Stimulated activated CD8-positive, alpha-beta memory T cell treated with anti-CD3 and anti-CD28 coated beads, Interleukin-7, amount 100 ng/mL, for 4 hours (primary cell): Measurements from ENCODE around the gene SPO11.
"Not testable (repeated sequence)": the region's sequence is repeated elsewhere in the genome, so short reads cannot be mapped to it uniquely, and the experiment has no call there.

ENCODE experiments used
- DNase-seq, 2 donors: peaks; one replicate each; pipeline ENCODE4 v3.0.0-alpha.2; 2020; ENCODE audit warnings: low read depth in 2 of 2

Gene SPO11

DNA sequence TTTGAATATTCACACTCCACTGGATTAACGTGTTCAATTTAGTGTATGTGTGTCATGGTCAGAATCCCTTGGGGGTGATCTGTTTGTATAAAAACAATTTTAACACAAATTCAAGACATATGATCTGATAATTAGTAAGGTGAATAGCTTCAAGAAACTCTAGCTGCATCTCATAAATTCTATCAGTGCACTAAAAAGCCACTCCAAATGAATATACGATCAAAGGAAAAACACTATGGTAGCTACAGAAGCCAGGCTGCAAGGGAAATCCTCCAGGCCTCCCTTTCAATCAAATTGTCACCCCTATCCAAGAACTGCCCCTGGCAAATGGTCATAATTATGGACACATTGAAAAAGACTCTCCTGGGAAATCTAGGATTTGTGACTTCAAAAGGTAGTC is 12.1 kb downstream of the SPO11 start:
- DNase-seq, result no peak

DNA sequence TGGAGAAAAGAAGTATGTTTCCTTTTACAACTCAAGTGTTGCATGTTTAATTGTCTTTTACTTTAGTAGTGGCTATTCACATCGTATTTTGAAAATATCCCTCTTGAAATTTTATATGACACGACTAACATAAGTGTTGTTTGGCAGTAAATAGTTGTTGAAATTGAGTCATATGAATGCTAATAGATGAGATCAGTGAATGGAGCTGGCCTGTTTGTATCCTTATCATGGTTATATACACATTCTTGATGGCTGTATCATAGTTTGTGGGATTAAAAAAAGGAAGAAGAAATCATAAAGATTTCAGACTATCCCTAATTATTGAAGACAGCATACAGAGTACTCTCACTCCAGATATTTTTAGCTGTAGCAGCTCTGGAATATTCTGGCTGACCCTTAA is 13.2 kb downstream of the SPO11 start:
- DNase-seq, result no peak

DNA sequence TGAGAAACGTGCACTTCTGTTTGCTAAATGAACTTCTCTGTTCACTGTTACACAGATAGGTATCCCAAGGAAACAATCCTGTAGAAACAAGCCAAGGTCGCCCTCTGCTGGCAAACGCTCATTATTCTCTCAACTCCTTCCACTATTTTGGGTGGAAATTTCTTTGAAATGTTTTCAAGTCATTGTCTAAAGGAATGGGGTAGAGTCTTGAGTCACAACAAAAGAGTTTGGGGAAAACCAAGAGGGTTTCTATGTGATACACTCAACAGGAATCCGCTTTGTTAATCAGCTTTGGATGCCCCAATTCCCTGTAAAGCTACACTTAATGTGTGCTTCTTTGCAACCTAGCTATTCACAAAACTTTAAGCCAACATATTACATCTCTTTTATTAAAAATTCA is 16.9 kb downstream of the SPO11 start:
- DNase-seq, result peak; percentile 42 to 46

DNA sequence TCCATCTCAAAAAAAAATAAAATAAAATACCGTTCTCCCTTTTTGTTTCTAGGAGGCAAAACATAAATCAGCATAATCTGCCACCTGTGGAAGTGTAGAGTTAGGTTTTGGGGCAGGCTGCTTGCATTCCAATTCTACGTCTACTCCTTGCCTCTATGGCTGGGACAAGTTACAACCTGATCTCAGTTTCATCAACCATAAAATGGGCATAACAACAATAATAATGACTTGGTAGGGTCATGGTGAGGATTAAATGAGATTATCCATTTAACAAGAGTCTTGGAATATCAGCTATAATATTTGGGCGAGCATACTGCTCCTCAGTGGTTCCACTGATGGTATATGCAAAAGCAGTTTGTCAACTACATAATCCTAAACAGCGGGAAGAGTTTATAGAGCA is 17.8 kb downstream of the SPO11 start:
- no peak for DNase-seq

DNA sequence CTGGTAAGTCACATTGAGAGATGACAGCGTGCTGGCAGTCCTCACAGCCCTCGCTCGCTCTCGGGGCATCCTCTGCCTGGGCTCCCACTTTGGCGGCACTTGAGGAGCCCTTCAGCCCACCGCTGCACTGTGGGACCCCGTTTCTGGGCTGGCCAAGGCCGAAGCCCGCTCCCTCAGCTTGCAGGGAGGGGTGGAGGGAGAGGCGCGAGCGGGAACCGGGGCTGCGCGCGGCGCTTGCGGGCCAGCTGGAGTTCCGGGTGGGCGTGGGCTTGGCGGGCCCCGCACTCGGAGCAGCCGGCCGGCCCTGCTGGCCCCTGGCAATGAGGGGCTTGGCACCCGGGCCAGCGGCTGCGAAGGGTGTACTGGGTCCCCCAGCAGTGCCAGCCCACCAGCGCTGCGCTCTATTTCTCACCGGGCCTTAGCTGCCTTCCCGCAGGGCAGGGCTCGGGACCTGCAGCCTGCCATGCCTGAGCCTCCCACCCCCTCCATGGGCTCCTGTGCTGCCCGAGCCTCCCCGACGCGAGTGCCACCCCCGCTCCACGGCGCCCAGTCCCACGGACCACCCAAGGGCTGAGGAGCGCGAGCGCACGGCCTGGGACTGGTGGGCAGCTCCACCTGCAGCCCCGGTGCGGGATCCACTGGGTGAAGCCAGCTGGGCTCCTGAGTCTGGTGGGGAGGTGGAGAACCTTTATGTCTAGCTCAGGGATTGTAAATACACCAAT is 18.8 kb downstream of the SPO11 start:
- not testable (repeated sequence) for DNase-seq

DNA sequence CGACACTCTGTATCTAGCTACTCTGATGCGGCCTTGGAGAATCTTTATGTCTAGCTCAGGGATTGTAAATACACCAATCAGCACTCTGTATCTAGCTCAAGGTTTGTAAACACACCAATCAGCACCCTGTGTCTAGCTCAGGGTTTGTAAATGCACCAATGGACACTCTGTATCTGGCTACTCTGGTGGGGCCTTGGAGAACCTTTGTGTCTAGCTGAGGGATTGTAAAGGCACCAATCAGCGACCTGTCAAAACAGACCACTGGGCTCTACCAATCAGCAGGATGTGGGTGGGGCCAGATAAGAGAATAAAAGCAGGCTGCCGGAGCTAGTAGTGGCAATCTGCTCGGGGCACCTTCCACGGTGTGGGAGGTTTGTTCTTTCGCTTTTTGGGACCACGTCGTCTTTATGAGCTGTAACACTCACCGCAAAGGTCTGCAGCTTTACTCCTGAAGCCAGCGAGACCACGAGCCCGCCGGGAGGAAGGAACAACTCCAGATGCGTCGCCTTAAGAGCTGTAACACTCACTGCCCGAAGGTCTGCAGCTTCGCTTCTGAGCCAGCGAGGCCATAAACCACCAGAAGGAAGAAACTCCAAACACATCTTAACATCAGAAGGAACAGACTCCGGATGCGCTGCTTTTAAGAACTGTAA is 19.4 kb downstream of the SPO11 start:
- not testable (repeated sequence) for DNase-seq

DNA sequence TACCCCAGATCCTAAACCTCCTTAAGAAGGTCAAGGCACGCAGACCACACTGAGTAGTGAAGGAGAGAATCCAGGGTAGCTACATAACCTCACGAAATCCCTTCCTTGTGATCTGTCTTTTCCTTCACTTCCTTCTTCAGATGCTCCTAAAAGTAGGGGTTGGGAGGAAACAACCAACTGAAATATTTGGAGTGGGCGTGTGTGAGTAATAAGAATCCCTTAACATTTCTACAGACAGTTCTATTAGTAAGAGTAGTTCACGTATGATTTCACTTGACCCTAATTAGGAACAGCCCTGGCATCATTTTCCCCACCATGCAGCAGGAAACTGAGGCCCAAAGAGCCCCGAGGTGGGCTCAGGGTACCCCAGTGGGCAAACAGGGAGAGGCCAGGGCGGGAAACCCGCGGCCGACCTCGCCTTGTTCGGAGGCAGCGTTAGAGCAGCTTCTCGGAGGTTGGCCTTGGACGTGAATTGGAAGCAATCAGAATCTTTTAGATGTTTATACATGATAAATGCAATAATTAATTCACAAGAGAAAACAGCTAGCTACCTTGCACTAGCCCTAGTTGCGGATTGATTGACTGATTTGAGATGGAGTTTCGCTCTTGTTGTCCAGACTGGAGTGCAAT is 20.6 kb downstream of the SPO11 start:
- DNase-seq, result no peak

DNA sequence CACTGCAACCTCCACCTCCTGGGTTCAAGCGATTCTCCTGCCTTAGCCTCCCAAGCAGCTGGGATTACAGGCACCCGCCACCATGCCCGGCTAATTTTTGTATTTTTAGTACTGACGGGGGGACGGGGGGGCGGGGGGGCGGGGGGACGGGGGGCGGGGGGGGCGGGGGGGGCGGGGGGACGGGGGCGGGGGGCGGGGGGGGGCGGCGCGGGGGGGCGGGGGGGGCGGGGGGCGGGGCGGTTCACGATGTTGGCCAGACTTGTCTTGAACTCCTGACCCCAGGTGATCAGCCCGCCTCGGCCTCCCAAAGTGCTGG is 21.1 kb downstream of the SPO11 start:
- not testable (repeated sequence) for DNase-seq

DNA sequence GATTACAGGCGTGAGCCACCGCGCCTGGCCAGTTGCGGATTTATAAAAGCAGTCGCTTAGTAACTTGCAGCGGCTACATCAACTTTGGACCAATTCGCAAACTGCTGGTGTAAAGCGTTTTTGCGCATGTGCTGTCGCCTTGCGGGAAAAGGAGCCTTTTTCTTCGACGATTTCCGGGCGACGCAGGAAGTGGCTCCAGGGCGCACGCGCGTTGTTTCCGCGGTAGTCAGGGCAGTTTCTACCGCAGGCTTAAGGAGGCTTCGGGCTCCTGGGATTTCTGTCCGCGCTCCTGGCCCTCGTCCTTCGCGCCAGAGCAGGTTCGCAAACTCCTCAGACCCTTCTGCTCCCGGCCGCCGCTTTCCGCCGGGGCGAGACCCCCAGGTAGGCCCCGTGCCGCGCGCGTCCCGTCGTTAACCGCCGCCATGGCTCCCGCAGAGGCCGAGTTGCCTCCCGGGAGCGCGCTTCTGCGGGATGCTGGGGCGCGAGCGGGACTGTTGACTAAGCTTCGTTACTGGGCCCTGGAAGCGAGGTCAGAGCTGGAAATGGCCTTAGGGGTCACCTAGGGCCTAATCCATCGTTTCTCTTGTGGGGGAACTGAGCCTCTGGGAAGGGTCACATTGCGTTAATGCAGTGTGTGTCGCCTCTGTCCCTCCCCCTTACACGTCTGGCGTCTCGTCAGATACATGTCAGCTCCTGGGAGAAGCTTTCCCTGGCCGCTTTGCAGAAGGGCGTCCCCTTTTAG is 21.6 kb downstream of the SPO11 start, which contains the start of gene RAE1:
Gene RAE1, plus strand, starts transcription at position 214 of the 742 bp plus-strand sequence. CDS start 2,784 bp downstream, outside the sequence.
- peak; percentile 84 to 86 for DNase-seq

DNA sequence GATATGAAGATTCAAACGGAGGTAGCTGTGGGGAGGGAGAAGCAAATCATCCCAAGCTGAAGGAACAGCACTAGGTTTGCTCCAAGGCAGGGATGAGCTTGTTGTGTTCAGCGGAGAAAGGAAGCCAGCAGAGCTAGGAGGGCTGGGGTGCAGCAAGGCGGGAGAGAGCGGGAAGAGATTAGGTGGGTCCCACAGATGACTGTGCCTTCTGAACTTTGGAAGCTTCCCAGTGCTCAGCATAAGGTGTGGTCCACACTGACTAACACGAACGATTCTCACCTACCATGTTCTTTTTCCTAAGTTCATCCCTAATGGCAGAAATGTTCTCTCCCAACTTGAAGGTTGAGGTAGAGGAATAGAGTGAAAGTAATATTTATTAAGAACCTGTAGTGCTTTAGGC is 22.7 kb downstream of the SPO11 start:
- no peak for DNase-seq

DNA sequence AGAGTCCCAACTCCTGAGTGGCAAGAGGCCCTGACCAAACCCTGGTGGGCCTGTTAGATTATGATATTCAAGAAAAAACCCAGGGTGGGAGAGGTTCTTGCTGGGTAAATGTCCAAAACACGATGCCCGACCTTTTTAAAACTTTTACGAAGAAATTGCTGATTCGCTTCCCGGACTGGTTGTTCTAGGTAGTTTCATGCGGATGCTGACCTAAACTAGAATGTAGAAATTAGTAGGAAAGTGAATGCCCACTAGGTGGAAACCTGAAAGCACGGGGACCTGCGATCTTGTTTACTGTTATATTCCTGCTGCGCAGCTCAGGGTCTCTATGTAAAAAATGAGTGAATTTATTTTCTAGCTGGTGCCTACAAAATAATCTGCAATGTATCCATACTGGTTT is 23.7 kb downstream of the SPO11 start:
- no peak for DNase-seq

DNA sequence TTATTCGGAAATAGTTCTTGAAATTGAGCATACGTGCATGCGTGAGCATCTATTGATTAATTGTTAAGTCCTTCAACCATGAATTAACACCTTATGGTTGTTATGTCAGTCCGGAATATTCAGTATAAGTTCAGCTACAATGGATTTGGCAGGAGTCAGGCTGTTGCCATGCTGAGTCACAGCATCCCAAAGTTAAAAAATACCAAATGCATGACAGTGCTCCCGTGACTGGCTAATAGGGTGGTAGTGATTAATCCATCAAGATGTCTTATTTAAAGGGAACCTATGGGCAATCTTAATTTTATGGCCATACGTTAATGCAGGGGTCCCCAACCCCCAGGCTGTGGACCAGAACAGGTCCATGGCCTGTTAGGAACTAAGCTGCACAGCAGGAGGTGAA is 31.9 kb downstream of the SPO11 start:
- no peak for DNase-seq

DNA sequence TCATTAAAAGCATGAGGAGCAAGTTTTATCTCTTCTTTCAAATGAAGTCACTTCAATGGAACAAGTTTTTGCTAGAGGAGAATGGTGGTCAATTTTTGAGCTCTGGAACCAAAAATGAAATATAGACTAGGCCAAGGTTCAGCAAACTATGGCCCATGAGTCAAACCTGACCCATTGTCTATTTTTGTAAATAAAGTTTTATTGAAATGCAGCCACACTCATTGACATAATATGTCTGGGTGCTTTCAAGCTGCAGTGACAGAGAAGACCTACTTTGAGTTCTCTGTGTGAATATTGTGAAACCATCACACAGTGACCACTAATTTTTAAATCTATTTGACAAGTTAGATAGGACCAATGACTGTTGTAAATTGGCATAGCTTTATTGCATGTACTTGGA is 34.8 kb downstream of the SPO11 start:
- no peak for DNase-seq

DNA sequence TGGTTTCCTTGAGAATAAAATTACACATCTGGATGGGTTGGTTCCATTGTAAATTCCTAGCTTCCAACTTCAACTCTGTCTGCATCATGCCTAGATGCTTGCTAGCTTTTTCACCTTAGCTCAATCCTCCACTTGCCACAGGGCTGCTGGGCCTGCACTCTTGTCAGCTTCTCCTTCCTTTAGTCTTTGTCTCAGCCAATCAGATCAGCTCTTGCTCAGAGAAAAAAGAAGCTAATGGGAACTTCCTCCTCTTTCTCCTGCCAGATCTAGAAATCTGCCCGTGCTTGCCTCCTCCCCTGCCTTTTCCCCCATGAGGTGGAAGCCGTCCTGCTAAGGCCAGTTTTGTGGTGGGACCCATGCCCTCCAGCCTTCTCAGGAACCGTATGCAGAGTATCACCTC is 40.0 kb downstream of the SPO11 start:
- no peak for DNase-seq

DNA sequence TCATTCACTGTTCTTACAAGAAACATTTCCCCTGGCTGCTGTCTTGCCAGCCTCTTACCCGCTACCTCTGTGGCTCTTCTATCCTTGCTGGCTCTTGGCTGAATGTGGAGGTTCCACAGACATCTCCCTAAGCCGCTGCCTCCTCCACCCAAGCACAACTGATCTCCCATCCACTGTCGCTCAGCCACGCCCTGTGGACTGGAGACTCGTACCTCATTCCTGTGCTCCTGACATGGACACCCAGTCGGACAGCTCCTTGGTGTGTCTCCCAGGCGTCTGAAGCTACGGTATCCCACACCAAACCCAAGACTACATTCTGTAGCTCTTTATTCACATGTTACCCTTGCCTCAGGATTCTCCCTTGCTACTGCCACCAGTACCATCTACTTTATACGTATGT is 40.7 kb downstream of the SPO11 start:
- DNase-seq, result no peak

DNA sequence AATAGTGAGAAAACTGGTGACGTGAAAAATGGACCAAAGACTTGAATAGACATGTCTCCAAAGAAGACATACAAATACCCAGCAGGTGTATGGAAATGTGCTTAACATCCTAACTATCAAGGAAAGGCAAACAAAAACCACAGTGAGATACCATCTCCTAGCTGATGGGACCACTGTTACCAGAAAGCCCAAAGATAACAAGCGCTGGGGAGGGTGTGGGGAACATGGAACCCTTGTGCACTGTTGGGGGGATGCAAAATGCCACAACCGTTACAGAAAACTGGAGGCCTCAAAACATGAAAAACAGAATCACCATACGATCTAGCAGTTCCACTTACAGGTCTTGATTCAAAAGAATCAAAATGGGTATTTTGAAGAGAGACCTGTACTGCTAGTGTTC is 41.8 kb downstream of the SPO11 start:
- DNase-seq, result no peak

DNA sequence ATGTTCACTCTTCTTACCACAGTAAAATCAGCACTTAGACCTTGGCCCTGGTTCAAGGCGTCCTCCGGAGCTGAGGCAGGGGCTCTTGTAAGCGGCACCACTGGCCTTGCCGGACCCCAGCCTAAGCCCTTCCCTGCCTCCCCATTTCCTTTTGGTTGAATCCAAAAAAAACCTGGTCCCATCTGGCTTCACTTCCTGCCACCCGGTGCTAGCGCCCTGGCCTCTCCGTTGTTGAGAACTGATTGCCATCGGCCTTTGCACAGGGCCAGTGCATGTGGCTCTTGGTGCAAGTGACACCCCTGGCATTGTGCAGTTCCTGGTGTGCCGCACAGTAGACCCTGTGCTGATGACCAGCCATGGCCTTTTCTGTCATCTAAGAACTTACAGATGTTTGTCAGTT is 42.6 kb downstream of the SPO11 start:
- no peak for DNase-seq

DNA sequence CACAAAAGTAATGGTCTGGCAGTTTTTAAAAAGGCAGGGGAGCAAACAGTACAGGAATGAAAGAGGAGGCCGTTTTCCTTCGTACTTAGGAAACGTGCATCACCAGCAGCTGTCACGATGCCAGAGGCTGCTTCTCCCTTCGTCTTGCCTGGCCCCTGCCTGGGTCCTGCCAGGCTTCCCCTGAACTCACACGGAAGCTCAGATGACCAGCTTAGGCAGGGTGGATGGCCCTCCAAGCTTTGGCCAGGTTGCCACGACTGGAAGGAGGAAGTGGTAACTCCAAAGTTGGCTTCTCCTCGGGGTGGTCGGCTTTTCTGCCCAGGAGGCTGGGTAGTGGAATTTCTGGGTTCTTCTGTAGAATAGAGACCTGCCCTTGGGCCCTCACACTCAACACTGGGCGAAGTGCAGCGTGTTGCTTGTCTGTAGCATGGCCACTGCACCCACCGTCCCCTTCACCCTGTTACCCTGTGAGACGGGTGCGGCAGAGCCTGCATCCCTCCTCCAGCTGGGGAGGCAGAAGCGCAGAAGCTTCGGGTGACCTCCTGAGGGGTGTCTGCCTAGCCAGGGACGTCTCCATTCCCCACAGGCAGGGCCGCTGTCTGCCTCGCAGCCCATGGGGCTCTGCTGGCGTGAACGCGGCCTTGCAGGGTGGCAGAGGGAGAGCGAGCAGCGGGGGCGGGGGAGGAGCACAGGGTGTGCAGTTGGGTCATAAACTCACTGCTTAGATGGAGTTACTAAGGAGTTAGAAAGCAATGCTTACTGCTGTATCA is 43.2 kb downstream of the SPO11 start:
- DNase-seq, result no peak

DNA sequence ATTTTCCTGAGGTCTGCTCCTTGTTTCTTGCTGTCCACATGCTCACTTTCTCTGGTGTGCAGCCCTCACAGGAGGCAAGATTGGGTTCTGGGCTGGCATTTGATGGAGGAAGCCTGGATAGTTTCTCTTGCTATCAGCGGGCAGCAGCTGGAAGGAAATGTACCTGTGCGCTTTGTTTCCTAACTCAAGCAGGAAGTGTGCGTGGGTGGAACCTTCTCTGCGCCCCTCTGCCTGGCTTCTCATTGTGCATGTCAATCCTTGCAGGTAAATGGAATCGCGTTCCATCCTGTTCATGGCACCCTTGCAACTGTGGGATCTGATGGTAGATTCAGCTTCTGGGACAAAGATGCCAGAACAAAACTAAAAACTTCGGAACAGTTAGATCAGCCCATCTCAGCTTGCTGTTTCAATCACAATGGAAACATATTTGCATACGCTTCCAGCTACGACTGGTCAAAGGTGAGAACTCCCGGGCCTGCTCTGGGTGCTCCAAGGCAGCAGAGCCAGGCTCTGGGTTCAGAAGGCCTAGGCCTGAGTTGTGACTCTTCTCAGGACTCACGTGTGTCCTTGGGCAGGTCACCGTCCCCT is 44.8 kb downstream of the SPO11 start:
- no peak for DNase-seq

DNA sequence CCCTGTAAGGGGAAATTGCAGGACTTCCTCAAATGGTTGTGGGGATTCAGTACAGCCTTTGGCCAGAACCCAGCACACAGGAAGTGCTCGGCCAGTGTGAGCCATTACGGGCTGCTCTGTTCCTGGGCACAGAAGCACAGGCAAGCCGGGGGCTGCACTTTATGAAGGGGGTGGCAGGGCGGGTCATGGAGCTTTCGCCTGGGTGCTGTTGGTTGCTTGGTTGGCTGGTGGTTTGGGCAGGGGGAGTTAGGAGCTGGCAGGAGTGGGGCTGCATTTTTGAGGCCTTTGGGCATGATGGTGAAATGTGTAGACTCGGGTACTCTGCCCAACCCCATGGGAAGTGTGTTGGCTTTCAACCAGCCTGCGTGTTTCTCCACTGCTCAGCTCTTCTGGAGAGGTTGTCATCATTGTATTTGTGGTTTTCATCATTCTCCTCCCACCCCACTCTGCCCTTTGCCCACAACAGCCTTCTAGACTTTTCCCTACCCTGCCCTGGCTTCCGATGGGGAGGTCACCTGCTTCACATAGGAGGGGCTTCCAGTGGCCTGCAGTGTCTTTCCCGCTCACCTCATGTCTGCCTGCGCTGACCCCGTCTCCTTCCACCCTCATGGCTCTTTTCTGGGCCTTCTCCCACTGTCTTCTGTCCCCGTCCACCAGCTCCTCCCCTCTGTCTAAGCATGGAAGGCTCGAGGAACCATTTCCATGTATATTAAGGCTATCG is 45.5 kb downstream of the SPO11 start:
- DNase-seq, result no peak
